HL-60 (cell line): ENCODE results near the gene CLEC4M.

Experiments used
- DNase-seq, 2 experiments: peaks; one replicate each; pipeline ENCODE4 v3.0.0-alpha.2; 2010 to 2020; ENCODE audit warnings: low read depth in 1 of 2, low spot score in 1 of 2
- H3K27ac ChIP-seq: fragments of 250-450 bp; sonication (Bioruptor Pico); replicated peaks from 2 replicates; pipeline ENCODE4 v1.5.1; 2020; ENCODE audit warnings: mild to moderate bottlenecking, moderate library complexity
- H3K27me3 ChIP-seq: fragments of 250-450 bp; sonication (Bioruptor Pico); 2 replicates; pipeline ENCODE4 v1.5.1; 2021; ENCODE audit warnings: mild to moderate bottlenecking, moderate library complexity; ENCODE audit not compliant: insufficient read depth, poor library complexity, severe bottlenecking
- H3K4me3 ChIP-seq: replicated peaks from 2 replicates; pipeline ENCODE4 v1.5.1; 2011; ENCODE audit warnings: mild to moderate bottlenecking, control low read depth, low read length; ENCODE audit not compliant: insufficient read depth
- CTCF ChIP-seq: IDR thresholded peaks from one replicate; pipeline ENCODE4 v1.5.1; 2011; ENCODE audit warnings: low read length, control low read depth, inconsistent platforms; ENCODE audit not compliant: insufficient read depth
- GABPA ChIP-seq: IDR thresholded peaks from 2 replicates; pipeline ENCODE4 v1.6.1; 2012; ENCODE audit warnings: low read depth
- POLR2AphosphoS5 ChIP-seq: IDR thresholded peaks from 2 replicates; pipeline ENCODE4 v1.6.1; 2012; ENCODE audit warnings: low read depth
- REST ChIP-seq: IDR thresholded peaks from 2 replicates; pipeline ENCODE4 v1.6.1; 2012; ENCODE audit warnings: low read depth; ENCODE audit not compliant: insufficient replicate concordance
- SPI1 ChIP-seq: IDR thresholded peaks from 2 replicates; pipeline ENCODE4 v1.6.1; 2012; ENCODE audit warnings: low read depth, mild to moderate bottlenecking, borderline replicate concordance

Gene CLEC4M

GRCh38 chr19:7736148-7736547 lies 26.9 kb upstream of the CLEC4M start:
- no peak overlapping the region for H3K27ac ChIP-seq
- TF ChIP-seq REST (no peak), GABPA (no peak), CTCF (no peak), SPI1 (no peak), POLR2AphosphoS5 (no peak)
- no peaks in the 10 kb centered on the region for H3K27me3 ChIP-seq
- H3K4me3 ChIP-seq: no peak overlapping the region
- DNase-seq: no peak

- TF ChIP-seq REST (no peak), POLR2AphosphoS5 (no peak), GABPA (no peak), SPI1 (no peak), CTCF (no peak)
- no peaks in the 10 kb centered on the region for H3K27me3 ChIP-seq
Observed at GRCh38 chr19:7737215-7737614, 25.8 kb upstream of the CLEC4M start.

GRCh38 chr19:7738023-7738422 lies 25.0 kb upstream of the CLEC4M start:
- TF ChIP-seq SPI1: no peak
- no peak for TF ChIP-seq POLR2AphosphoS5
- no peak for TF ChIP-seq REST
- no peak for TF ChIP-seq CTCF
- TF ChIP-seq GABPA: no peak
- H3K27ac ChIP-seq: no peak overlapping the region
- no peaks in the 10 kb centered on the region for H3K27me3 ChIP-seq
- DNase-seq: no peak
- H3K4me3 ChIP-seq: no peak overlapping the region

More at GRCh38 chr19:7737215-7737614, 25.8 kb upstream of the CLEC4M start:
- Histone ChIP-seq H3K27ac (no peak overlapping the region), H3K4me3 (no peak overlapping the region)
- no peak for DNase-seq
